HepG2 (cell line): ENCODE results near the gene KHK. TPM values are rescaled to one million over a fixed set of nuclear protein-coding genes. Genes with fewer than 3 reads are reported as not detected.

Experiments used
- ATAC-seq: fragments of 200-7000 bp; cut with Tn5 transposase; 3 replicates; pipeline ENCODE4 v1.9.1; 2020; ENCODE audit warnings: mild to moderate bottlenecking, moderate library complexity
- BruUV-seq: library from RNA; stranded (reverse); fragments of 400-500 nt; replicated peaks from 2 replicates; lab custom pipeline; 2021; lab: Mats Ljungman, UMichigan
- CTCF ChIA-PET: fragments of 300-600 bp; formaldehyde crosslinking; extraction: SDS; loops from one replicate; lab custom pipeline; 2021; ENCODE audit warnings: low total read pairs, inconsistent platforms, low intra/inter-chr PET ratio; lab: Yijun Ruan, JAX
- POLR2A ChIA-PET: fragments of 350-600 bp; sonication (Branson Sonifier 250); formaldehyde crosslinking; loops from one replicate; lab custom pipeline; 2020; ENCODE audit warnings: antibody characterized with exemption, inconsistent platforms; lab: Yijun Ruan, JAX
- DNase-seq: peaks from one replicate; pipeline ENCODE4 v3.0.0-alpha.2; 2015; ENCODE audit warnings: low spot score
- FAIRE-seq: peaks from 3 replicates; lab custom pipeline; 2011; peaks lifted over from hg19 to GRCh38; lab: Jason Lieb, UNC
- H2AFZ ChIP-seq: one replicate; pipeline ENCODE4 v1.6.1; 2011; ENCODE audit warnings: low read length, inconsistent platforms
- H3K27ac ChIP-seq: fragments of 300-600 bp; 3 replicates; pipeline ENCODE4 v1.8.0; 2011; ENCODE audit warnings: mixed run types, mild to moderate bottlenecking, mixed read lengths, low read length, inconsistent platforms; ENCODE audit not compliant: insufficient read depth; ENCODE audit errors: extremely low read length
- H3K27me3 ChIP-seq, 2 experiments: fragments of 200-600 bp in 1 of 2; 2 replicates in 1 of 2; 3 replicates in 1 of 2; pipeline versions ENCODE4 v1.6.0 to v1.8.0; 2011; ENCODE audit warnings: low read length in 2 of 2, mild to moderate bottlenecking in 2 of 2, moderate library complexity in 2 of 2, inconsistent platforms in 1 of 2; ENCODE audit not compliant: insufficient read depth in 2 of 2, control insufficient read depth in 1 of 2
- H3K36me3 ChIP-seq, 2 experiments: fragments of 200-600 bp in 1 of 2; replicated peaks in 1 of 2; 2 replicates in 1 of 2; 3 replicates in 1 of 2; pipeline versions ENCODE4 v1.5.1 to v1.8.0; 2011; ENCODE audit warnings: low read length in 2 of 2, inconsistent platforms in 1 of 2; ENCODE audit not compliant: insufficient read depth in 2 of 2, control insufficient read depth in 1 of 2
- H3K4me1 ChIP-seq: 2 replicates; pipeline ENCODE4 v1.5.1; 2012; ENCODE audit warnings: low read length, inconsistent platforms; ENCODE audit not compliant: insufficient read depth
- H3K4me2 ChIP-seq: 2 replicates; pipeline ENCODE4 v1.6.0; 2011; ENCODE audit warnings: low read depth, low read length, inconsistent platforms
- H3K4me3 ChIP-seq, 3 experiments: fragments of 200-600 bp in 1 of 3; sonication (generic), shearing (Covaris generic) in 1 of 3; replicated peaks in 1 of 3; 2 replicates each; pipeline ENCODE4 v1.5.1; 2011 to 2016; ENCODE audit warnings: low read length in 3 of 3, inconsistent platforms in 2 of 3, low read depth in 2 of 3, mild to moderate bottlenecking in 2 of 3, control low read depth in 1 of 3, mixed read lengths in 1 of 3; ENCODE audit not compliant: insufficient read depth in 1 of 3
- H3K79me2 ChIP-seq: one replicate; pipeline ENCODE4 v1.6.1; 2011; ENCODE audit warnings: low read length, inconsistent platforms; ENCODE audit not compliant: insufficient read depth
- H3K9ac ChIP-seq: 2 replicates; pipeline ENCODE4 v1.6.0; 2011; ENCODE audit warnings: mild to moderate bottlenecking, low read depth, low read length, inconsistent platforms; ENCODE audit not compliant: insufficient read depth
- H3K9me3 ChIP-seq: 2 replicates; pipeline ENCODE4 v1.5.1; 2012; ENCODE audit warnings: mild to moderate bottlenecking, low read length
- H4K20me1 ChIP-seq: 2 replicates; pipeline ENCODE4 v1.6.0; 2011; ENCODE audit warnings: inconsistent platforms, mild to moderate bottlenecking, low read length, moderate library complexity; ENCODE audit not compliant: insufficient read depth
- BORCS8-MEF2B ChIP-seq: sonication (generic); formaldehyde crosslinking; IDR thresholded peaks from 2 replicates; pipeline ENCODE4 v1.8.0; 2022; ENCODE audit warnings: mild to moderate bottlenecking, missing genetic modification reagents
- GTF2F1 ChIP-seq: fragments of 150-350 bp; IDR thresholded peaks from 2 replicates; pipeline ENCODE4 v1.6.1; 2014; ENCODE audit warnings: low read length
- IRF9 ChIP-seq: sonication (generic); formaldehyde crosslinking; IDR thresholded peaks from 2 replicates; pipeline ENCODE4 v1.8.0; 2022; ENCODE audit warnings: missing genetic modification reagents, mild to moderate bottlenecking, borderline replicate concordance
- NFE2 ChIP-seq: sonication (generic); formaldehyde crosslinking; IDR thresholded peaks from 2 replicates; pipeline ENCODE4 v1.4.0; 2020; ENCODE audit warnings: missing genetic modification reagents
- NR1H2 ChIP-seq: sonication (generic); formaldehyde crosslinking; IDR thresholded peaks from 2 replicates; pipeline ENCODE4 v1.8.1; 2022; ENCODE audit warnings: low read depth, missing genetic modification reagents, borderline replicate concordance
- NR2F2 ChIP-seq: IDR thresholded peaks from 2 replicates; pipeline ENCODE4 v1.6.1; 2012; ENCODE audit warnings: low read depth, inconsistent platforms, borderline replicate concordance
- PCBP2 ChIP-seq: fragments of 200-400 bp; formaldehyde crosslinking; optimal IDR thresholded peaks from 2 replicates; pipeline ENCODE3; 2018; ENCODE audit warnings: low read length, low read depth; ENCODE audit not compliant: poor library complexity, severe bottlenecking
- TBP ChIP-seq: sonication (generic); formaldehyde crosslinking; IDR thresholded peaks from 2 replicates; pipeline ENCODE4 v1.5.0; 2020; ENCODE audit warnings: missing genetic modification reagents
- TRIM22 ChIP-seq: fragments of 450-650 bp; IDR thresholded peaks from 2 replicates; pipeline ENCODE4 v1.6.1; 2017
- ZC3H13 ChIP-seq: sonication (generic); formaldehyde crosslinking; IDR thresholded peaks from 2 replicates; pipeline ENCODE4 v1.8.1; 2023; ENCODE audit warnings: mild to moderate bottlenecking, missing genetic modification reagents, moderate library complexity
- ZFAT ChIP-seq: sonication (generic); formaldehyde crosslinking; conservative IDR thresholded peaks from 2 replicates; pipeline ENCODE4 v1.8.1; 2023; ENCODE audit warnings: missing genetic modification reagents, inconsistent platforms
- ZNF143 ChIP-seq: sonication (generic); formaldehyde crosslinking; IDR thresholded peaks from 2 replicates; pipeline ENCODE4 v1.4.0; 2020; ENCODE audit warnings: missing genetic modification reagents
- ZNF343 ChIP-seq: sonication (generic); formaldehyde crosslinking; IDR thresholded peaks from 2 replicates; pipeline ENCODE4 v1.4.0; 2020; ENCODE audit warnings: mild to moderate bottlenecking, missing genetic modification reagents
- ZNF407 ChIP-seq: sonication (generic); formaldehyde crosslinking; IDR thresholded peaks from one replicate; pipeline ENCODE4 v1.5.1; 2020; ENCODE audit warnings: mild to moderate bottlenecking, missing genetic modification reagents; ENCODE audit errors: not compliant biosample characterization
- WGBS: methylation state at CpG from one replicate; pipeline ENCODE4 v1.1.6; 2017; ENCODE audit warnings: low lambda C conversion rate; 5-methylcytosine and 5-hydroxymethylcytosine counted together
- in situ Hi-C: cut with HindIII; loops from 2 replicates; pipeline ENCODE4 v1.10.0; 2017; ENCODE audit warnings: low pct_unique_long_range_greater_than_20kb; ENCODE audit not compliant: extremely low pct_ligation_motif_present
- intact Hi-C: fragments of 100-400 bp; cut with micrococcal nuclease; formaldehyde crosslinking; loops from one replicate; pipeline ENCODE4 v1.10.0; 2022; ENCODE audit not compliant: unreplicated experiment
- polyA plus RNA-seq, 8 experiments: library from polyadenylated mRNA; depleted of rRNA in 3 of 8; stranded (reverse) in 7 of 8; unstranded in 1 of 8; fragments of >200 nt; fragmentation: Illumina TruSeq in 4 of 8; extraction: Trizol in 4 of 8; gene quantifications; 2 replicates each; pipeline versions ENCODE4 v1.2.1 to v1.2.3, GENCODE V29; 2011 to 2016; ENCODE audit warnings: low read depth in 4 of 8, missing spikeins in 1 of 8, mixed read lengths in 1 of 8; ENCODE audit not compliant: insufficient read depth in 1 of 8
- total RNA-seq, 5 experiments: library from RNA; depleted of rRNA; stranded (reverse); fragments of >200 nt; fragmentation: Illumina TruSeq; extraction: Trizol; gene quantifications; 2 replicates each; pipeline ENCODE4 v1.2.3, GENCODE V29; 2016; ENCODE audit warnings: low read depth in 1 of 5

Gene KHK
- total and polyA plus RNA-seq, 2 of the 13 experiments (the other 11 are each of a cell fraction or from before 2014, with no cell fraction given), result 40.9 to 99.2 TPM

DNA sequence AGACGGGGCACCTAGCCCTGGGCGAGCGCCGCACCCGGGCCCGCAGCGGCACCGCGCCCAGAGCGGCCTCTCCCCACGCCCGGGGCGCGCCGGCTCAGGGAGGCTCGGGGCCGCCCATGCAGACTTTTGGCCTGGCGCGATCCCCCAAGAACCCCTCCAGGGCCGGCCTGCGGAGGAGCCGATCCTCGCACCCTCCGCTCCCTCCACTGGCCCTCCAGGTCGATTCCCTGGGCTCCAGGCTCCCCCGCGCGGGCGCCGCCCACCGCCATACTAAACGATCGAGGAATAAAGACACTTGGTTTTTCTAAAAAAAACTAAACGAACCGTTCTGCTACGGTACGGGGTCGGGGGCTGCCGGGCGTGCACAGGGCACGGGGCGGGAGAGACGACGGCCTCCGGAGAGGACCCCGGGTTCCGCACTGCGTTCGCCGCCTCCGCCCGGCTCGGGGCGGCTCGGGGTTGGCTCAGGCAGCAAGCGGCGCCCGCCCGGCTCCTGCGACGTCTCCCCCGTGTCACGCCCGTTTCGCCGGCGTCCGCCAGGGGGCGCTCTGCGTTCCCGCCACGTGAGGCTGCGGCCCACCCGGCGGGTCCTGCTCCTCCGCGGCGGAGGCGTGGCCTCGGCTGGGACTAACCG lies 365 bp upstream of the KHK start:
- no peak for FAIRE-seq
- H3K4me2 ChIP-seq, result peak overlapping the region; percentile 84
- H3K9ac ChIP-seq, result peak overlapping the region; percentile 63
- CTCF ChIA-PET, result interaction anchor here (0.8 to 2.0 kb wide), 5 partner anchors 12 to 217 kb away, joined by 3 to 9 read pairs (median 3); no protein-coding TSS in a partner anchor
- H3K79me2 ChIP-seq, result peaks cover 39% of the 10 kb centered on the region
- WGBS, result 2% methylated on average over 51 of the region's 81 CpGs
- H3K4me3 ChIP-seq, result peak overlapping the region; percentile 51 to 99 (median 74)
- H3K36me3 ChIP-seq, result no peaks in the 10 kb centered on the region; a peak in 3 of 5 replicates
- no peaks in the 10 kb centered on the region for H3K27me3 ChIP-seq
- H4K20me1 ChIP-seq, result no peaks in the 10 kb centered on the region
- H3K9me3 ChIP-seq, result no peaks in the 10 kb centered on the region
- H3K4me1 ChIP-seq, result peaks cover 74% of the 10 kb centered on the region
- no TSS peak for BruUV-seq
- peak; percentile 87 for DNase-seq
- no peak overlapping the region for H2AFZ ChIP-seq
- intact Hi-C loops, result loop anchor here (1.0 to 10.0 kb wide), 4 partner anchors 36 to 1161 kb away; partner anchors contain the start of gene TMEM214
- H3K27ac ChIP-seq, result peak overlapping the region; percentile 65
- POLR2A ChIA-PET, result interaction anchor here (1.0 to 9.2 kb wide), 14 partner anchors 9 to 216 kb away, joined by 3 to 106 read pairs (median 8); partner anchors contain the start of genes ABHD1, AGBL5, ATRAID and OST4
- in situ Hi-C loops, result no loop called here
- peak; percentile 83 for ATAC-seq
- TF ChIP-seq ZNF143 (CRISPR knock-in tag) (peak; percentile 65; the same call in 1 of the 2 replicates), NR2F2 (no peak), BORCS8-MEF2B (CRISPR knock-in tag) (no peak), NFE2 (CRISPR knock-in tag) (no peak), TRIM22 (no peak), ZNF407 (CRISPR knock-in tag) (no peak), GTF2F1 (no peak), NR1H2 (CRISPR knock-in tag) (no peak), IRF9 (CRISPR knock-in tag) (no peak), ZNF343 (CRISPR knock-in tag) (no peak; the same call in 1 of the 2 replicates), ZFAT (CRISPR knock-in tag) (peak; percentile 61; the same call in 1 of the 2 replicates), ZC3H13 (peak; percentile 96), PCBP2 (no peak), TBP (CRISPR knock-in tag) (no peak)
